SK-N-SH treated with all-trans-retinoic acid at 6 μM for 48 hours (cell line): ENCODE results near the gene LRMDA.

Source experiments
- ARNTL ChIP-seq: fragments of 450-650 bp; formaldehyde crosslinking; IDR thresholded peaks from 2 replicates; pipeline ENCODE4 v1.5.0; 2020; ENCODE audit warnings: low read depth, mild to moderate bottlenecking, moderate library complexity, borderline replicate concordance
- GLIS3 ChIP-seq: fragments of 250-450 bp; sonication (Bioruptor Pico); IDR thresholded peaks from 2 replicates; pipeline ENCODE4 v1.5.0; 2020; ENCODE audit warnings: mild to moderate bottlenecking, moderate library complexity
- ISL1 ChIP-seq: fragments of 250-450 bp; sonication (Bioruptor Pico); IDR thresholded peaks from 2 replicates; pipeline ENCODE4 v2.1.2; 2022; ENCODE audit warnings: mild to moderate bottlenecking, moderate library complexity
- SNAI2 ChIP-seq: fragments of 250-450 bp; sonication (Bioruptor Pico); IDR thresholded peaks from 2 replicates; pipeline ENCODE4 v1.5.0; 2020; ENCODE audit warnings: mild to moderate bottlenecking, moderate library complexity
- TCF4 ChIP-seq: fragments of 250-450 bp; sonication (Bioruptor Pico); IDR thresholded peaks from 2 replicates; pipeline ENCODE4 v1.8.0; 2021; ENCODE audit warnings: mild to moderate bottlenecking, moderate library complexity, borderline replicate concordance
- ZC3H10 ChIP-seq: fragments of 250-450 bp; sonication (Bioruptor Pico); IDR thresholded peaks from 2 replicates; pipeline ENCODE4 v1.5.1; 2021; ENCODE audit warnings: mild to moderate bottlenecking, moderate library complexity
- ZFP3 ChIP-seq: fragments of 250-450 bp; sonication (Bioruptor Pico); IDR thresholded peaks from 2 replicates; pipeline ENCODE4 v1.5.0; 2020; ENCODE audit warnings: mild to moderate bottlenecking, moderate library complexity
- TF ChIP-seq, protein P1 (sequence below): fragments of 250-450 bp; sonication (Bioruptor Pico); IDR thresholded peaks from 2 replicates; pipeline ENCODE4 v1.8.0; 2020; ENCODE audit warnings: mild to moderate bottlenecking, moderate library complexity, borderline replicate concordance
- TF ChIP-seq, protein P2 (sequence below): fragments of 250-450 bp; sonication (Bioruptor Pico); IDR thresholded peaks from 2 replicates; pipeline ENCODE4 v1.5.1; 2020; ENCODE audit warnings: low read depth, mild to moderate bottlenecking, moderate library complexity
- TF ChIP-seq, protein P3 (sequence below): fragments of 250-450 bp; sonication (Bioruptor Pico); IDR thresholded peaks from 2 replicates; pipeline ENCODE4 v1.5.0; 2020; ENCODE audit warnings: mild to moderate bottlenecking, moderate library complexity
- TF ChIP-seq, protein P4 (sequence below): fragments of 250-450 bp; sonication (Bioruptor Pico); IDR thresholded peaks from 2 replicates; pipeline ENCODE4 v1.5.1; 2021; ENCODE audit warnings: mild to moderate bottlenecking, moderate library complexity

DNA sequence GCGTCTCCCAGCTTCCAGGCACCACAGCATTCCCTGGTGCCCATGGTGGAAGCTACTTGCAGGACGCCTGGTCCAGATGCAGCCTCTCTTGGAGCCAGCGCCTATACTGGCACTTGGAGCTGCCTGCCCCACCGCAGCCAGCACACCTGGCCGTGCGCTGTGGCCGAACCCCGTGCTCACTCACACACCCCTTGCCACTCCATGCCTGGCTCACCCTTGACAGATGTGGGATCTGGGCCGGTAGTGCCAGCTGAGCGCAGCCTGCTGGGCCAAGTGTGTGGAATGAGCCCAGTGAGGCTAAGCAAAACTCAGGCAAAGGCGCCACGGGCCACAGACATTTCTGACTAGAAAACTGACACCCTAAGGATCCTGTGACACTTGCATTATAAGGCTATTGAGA lies 884.8 kb downstream of the LRMDA start:
- TF ChIP-seq TCF4 (CRISPR knock-in tag) (no peak), ZC3H10 (CRISPR knock-in tag) (no peak), ZFP3 (no peak), GLIS3 (CRISPR knock-in tag) (no peak), ISL1 (CRISPR knock-in tag) (no peak), ARNTL (CRISPR knock-in tag) (no peak), SNAI2 (CRISPR knock-in tag) (no peak)
- TF ChIP-seq, protein P1, sequence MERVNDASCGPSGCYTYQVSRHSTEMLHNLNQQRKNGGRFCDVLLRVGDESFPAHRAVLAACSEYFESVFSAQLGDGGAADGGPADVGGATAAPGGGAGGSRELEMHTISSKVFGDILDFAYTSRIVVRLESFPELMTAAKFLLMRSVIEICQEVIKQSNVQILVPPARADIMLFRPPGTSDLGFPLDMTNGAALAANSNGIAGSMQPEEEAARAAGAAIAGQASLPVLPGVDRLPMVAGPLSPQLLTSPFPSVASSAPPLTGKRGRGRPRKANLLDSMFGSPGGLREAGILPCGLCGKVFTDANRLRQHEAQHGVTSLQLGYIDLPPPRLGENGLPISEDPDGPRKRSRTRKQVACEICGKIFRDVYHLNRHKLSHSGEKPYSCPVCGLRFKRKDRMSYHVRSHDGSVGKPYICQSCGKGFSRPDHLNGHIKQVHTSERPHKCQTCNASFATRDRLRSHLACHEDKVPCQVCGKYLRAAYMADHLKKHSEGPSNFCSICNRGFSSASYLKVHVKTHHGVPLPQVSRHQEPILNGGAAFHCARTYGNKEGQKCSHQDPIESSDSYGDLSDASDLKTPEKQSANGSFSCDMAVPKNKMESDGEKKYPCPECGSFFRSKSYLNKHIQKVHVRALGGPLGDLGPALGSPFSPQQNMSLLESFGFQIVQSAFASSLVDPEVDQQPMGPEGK (CRISPR knock-in tag) = no peak
- TF ChIP-seq, protein P2, sequence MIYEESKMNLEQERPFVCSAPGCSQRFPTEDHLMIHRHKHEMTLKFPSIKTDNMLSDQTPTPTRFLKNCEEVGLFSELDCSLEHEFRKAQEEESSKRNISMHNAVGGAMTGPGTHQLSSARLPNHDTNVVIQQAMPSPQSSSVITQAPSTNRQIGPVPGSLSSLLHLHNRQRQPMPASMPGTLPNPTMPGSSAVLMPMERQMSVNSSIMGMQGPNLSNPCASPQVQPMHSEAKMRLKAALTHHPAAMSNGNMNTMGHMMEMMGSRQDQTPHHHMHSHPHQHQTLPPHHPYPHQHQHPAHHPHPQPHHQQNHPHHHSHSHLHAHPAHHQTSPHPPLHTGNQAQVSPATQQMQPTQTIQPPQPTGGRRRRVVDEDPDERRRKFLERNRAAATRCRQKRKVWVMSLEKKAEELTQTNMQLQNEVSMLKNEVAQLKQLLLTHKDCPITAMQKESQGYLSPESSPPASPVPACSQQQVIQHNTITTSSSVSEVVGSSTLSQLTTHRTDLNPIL (CRISPR knock-in tag) = no peak
- TF ChIP-seq, protein P3, sequence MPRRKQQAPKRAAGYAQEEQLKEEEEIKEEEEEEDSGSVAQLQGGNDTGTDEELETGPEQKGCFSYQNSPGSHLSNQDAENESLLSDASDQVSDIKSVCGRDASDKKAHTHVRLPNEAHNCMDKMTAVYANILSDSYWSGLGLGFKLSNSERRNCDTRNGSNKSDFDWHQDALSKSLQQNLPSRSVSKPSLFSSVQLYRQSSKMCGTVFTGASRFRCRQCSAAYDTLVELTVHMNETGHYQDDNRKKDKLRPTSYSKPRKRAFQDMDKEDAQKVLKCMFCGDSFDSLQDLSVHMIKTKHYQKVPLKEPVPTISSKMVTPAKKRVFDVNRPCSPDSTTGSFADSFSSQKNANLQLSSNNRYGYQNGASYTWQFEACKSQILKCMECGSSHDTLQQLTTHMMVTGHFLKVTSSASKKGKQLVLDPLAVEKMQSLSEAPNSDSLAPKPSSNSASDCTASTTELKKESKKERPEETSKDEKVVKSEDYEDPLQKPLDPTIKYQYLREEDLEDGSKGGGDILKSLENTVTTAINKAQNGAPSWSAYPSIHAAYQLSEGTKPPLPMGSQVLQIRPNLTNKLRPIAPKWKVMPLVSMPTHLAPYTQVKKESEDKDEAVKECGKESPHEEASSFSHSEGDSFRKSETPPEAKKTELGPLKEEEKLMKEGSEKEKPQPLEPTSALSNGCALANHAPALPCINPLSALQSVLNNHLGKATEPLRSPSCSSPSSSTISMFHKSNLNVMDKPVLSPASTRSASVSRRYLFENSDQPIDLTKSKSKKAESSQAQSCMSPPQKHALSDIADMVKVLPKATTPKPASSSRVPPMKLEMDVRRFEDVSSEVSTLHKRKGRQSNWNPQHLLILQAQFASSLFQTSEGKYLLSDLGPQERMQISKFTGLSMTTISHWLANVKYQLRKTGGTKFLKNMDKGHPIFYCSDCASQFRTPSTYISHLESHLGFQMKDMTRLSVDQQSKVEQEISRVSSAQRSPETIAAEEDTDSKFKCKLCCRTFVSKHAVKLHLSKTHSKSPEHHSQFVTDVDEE = no peak
- TF ChIP-seq, protein P4, sequence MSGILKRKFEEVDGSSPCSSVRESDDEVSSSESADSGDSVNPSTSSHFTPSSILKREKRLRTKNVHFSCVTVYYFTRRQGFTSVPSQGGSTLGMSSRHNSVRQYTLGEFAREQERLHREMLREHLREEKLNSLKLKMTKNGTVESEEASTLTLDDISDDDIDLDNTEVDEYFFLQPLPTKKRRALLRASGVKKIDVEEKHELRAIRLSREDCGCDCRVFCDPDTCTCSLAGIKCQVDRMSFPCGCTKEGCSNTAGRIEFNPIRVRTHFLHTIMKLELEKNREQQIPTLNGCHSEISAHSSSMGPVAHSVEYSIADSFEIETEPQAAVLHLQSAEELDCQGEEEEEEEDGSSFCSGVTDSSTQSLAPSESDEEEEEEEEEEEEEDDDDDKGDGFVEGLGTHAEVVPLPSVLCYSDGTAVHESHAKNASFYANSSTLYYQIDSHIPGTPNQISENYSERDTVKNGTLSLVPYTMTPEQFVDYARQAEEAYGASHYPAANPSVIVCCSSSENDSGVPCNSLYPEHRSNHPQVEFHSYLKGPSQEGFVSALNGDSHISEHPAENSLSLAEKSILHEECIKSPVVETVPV = no peak
